ENCODE measurements around the gene ABI1. TPM values are rescaled to one million over a fixed set of nuclear protein-coding genes. Genes with fewer than 3 reads are reported as not detected.
"Not testable (repeated sequence)": the region's sequence is repeated elsewhere in the genome, so short reads cannot be mapped to it uniquely, and the experiment has no call there.

The ABI1 gene
- 67.5 TPM for total RNA-seq (ENCODE audit: unreplicated experiment)
- long read RNA-seq, transcript ABI1-205 (10 exons, 3,516 nt): major isoform, 9 of 26 reads
- long read RNA-seq, transcript ABI1-206 (11 exons, 1,446 nt): minor isoform, 5 of 26 reads
- long read RNA-seq, partial matches to known transcripts: 4 of 26 reads
- long read RNA-seq, other reads (novel, unspliced or antisense): 7 of 26 reads

DNA sequence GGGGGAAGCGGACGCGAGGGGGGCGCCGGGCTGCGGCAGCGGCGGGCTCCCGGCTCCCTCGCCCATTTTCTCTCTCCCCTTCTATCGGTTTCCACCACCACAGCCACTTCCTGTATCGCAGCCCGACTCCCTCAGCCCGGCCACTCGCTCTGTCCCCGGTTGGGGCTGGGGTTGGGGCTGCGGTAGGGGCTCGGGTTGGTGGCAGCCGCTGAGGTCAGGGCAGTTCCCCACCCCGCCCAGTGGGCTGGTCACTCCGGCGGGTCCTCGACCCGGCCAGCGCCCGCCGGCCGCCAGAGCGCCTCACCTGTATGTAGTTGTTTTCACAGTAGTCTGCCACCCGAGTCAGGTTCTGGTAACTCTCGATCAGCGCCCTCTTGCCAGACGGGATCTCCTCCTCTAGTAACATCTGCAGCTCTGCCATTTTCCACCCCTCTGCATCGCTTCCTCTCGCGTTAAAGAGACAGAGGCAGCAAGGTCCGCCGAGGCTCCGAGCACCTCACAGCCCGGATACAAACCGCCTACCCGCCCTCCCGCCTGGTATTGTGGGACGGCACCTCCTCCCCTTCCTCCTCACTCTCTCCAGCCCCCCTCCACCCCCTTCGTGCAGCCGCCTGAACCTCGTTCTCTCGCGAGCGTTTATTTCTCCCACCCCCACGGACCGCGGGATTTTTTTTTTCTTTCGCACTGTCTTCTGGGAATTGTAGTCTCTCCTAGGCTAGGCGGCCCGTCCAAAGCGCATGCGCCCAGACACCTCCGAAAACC lies at the start of gene ABI1:
Gene ABI1, minus strand, starts transcription at position 516 of the 762 bp plus-strand sequence. Its CDS starts 95 bp downstream, at position 421.
- Mint-ChIP-seq H3K4me1 (ENCODE audit: unreplicated experiment) (peaks cover 33% of the 10 kb centered on the region), H3K36me3 (ENCODE audit: low read depth, unreplicated experiment) (peaks cover 3% of the 10 kb centered on the region), H3K27me3 (ENCODE audit: unreplicated experiment) (peaks cover 5% of the 10 kb centered on the region), H3K27ac (ENCODE audit: unreplicated experiment) (peak within 1 kb of the TSS; percentile 98), H3K4me3 (ENCODE audit: unreplicated experiment) (peak within 1 kb of the TSS; percentile 100), H3K9me3 (ENCODE audit: unreplicated experiment) (no peaks in the 10 kb centered on the region)
- TF ChIP-seq CTCF (IDR thresholded peaks at IDR 0.05; ENCODE audit: unreplicated experiment): no peak
- DNase-seq (ENCODE audit: low spot score): peak; percentile 98

DNA sequence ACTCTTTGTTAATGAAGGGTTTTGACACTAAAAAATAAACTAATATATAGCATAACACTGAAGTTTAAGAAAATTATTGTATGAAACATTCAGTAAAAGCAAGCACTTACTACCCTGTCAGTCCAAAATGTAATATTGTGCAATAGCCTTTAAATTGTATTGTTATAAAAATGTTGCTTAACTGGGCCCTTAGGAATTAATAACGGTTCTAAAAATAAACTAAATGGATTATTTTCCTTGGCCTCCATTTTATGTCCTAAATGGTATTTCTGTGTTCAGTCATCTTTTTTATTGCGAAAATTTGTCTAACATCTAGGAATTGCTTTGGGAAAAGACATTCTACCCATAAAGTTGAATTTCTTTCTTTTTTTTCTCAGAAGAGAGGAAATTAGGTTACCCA lies 49.0 kb upstream of the ABI1 start:
- H3K4me3 Mint-ChIP-seq (ENCODE audit: unreplicated experiment): no peak overlapping the region

GRCh38 chr10:26905253-26905781 lies 44.6 kb upstream of the ABI1 start:
- not testable (repeated sequence) for H3K27me3 Mint-ChIP-seq (ENCODE audit: unreplicated experiment); H3K9me3 Mint-ChIP-seq (ENCODE audit: unreplicated experiment); H3K4me1 Mint-ChIP-seq (ENCODE audit: unreplicated experiment); DNase-seq (ENCODE audit: low spot score); H3K4me3 Mint-ChIP-seq (ENCODE audit: unreplicated experiment); H3K36me3 Mint-ChIP-seq (ENCODE audit: low read depth, unreplicated experiment); H3K27ac Mint-ChIP-seq (ENCODE audit: unreplicated experiment)

More for the DNA sequence above, 49.0 kb upstream of the ABI1 start:
- Mint-ChIP-seq H3K4me1 (ENCODE audit: unreplicated experiment) (no peaks in the 10 kb centered on the region), H3K27ac (ENCODE audit: unreplicated experiment) (no peak overlapping the region), H3K36me3 (ENCODE audit: low read depth, unreplicated experiment) (no peaks in the 10 kb centered on the region), H3K27me3 (ENCODE audit: unreplicated experiment) (peaks cover 2% of the 10 kb centered on the region), H3K9me3 (ENCODE audit: unreplicated experiment) (no peaks in the 10 kb centered on the region)
- DNase-seq (ENCODE audit: low spot score): no peak
- no peak for TF ChIP-seq CTCF (IDR thresholded peaks at IDR 0.05; ENCODE audit: unreplicated experiment)

DNA sequence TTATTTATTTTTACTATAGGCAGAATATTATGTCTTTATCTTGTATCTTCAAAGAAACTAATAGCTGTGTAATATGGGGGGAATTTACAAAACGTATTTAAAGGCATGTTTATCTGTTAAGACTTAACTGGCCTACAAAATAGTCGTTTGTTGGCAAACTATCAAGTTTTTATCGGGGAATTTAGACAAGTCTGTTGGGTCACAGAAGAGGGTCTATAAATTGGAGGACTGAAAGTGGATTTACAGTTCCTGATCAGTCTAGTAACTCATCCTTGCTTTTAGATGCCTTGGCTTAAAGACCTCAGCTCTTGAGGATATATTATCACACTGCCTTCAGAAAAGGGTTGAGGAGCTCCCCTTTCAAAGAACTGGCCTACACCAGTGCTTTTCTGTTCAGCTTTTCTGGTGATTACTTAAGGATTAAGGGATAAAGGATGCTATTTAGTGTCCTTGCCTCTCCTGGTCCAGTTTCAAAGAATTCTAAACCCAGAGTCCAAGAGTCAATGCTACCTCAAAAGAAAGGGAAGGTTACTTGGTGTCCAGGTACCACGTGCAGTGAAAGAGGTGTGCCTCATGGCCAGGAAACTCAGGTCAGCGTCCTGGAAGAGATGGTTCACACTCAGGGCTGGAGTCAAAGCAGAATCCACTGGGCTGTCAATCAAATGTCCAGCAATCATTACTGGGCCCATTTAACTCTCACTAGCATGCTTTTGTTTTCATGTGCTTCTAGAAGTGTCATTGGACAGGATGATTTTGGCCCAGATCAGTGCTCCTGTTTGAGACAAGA lies 42.9 kb upstream of the ABI1 start:
- no peaks in the 10 kb centered on the region for H3K36me3 Mint-ChIP-seq (ENCODE audit: low read depth, unreplicated experiment)
- peaks cover 2% of the 10 kb centered on the region for H3K27me3 Mint-ChIP-seq (ENCODE audit: unreplicated experiment)
- H3K4me1 Mint-ChIP-seq (ENCODE audit: unreplicated experiment): no peaks in the 10 kb centered on the region
- H3K27ac Mint-ChIP-seq (ENCODE audit: unreplicated experiment): no peak overlapping the region
- H3K9me3 Mint-ChIP-seq (ENCODE audit: unreplicated experiment): no peaks in the 10 kb centered on the region
- no peak for TF ChIP-seq CTCF (IDR thresholded peaks at IDR 0.05; ENCODE audit: unreplicated experiment)
- H3K4me3 Mint-ChIP-seq (ENCODE audit: unreplicated experiment): no peak overlapping the region
- no peak for DNase-seq (ENCODE audit: low spot score)

DNA sequence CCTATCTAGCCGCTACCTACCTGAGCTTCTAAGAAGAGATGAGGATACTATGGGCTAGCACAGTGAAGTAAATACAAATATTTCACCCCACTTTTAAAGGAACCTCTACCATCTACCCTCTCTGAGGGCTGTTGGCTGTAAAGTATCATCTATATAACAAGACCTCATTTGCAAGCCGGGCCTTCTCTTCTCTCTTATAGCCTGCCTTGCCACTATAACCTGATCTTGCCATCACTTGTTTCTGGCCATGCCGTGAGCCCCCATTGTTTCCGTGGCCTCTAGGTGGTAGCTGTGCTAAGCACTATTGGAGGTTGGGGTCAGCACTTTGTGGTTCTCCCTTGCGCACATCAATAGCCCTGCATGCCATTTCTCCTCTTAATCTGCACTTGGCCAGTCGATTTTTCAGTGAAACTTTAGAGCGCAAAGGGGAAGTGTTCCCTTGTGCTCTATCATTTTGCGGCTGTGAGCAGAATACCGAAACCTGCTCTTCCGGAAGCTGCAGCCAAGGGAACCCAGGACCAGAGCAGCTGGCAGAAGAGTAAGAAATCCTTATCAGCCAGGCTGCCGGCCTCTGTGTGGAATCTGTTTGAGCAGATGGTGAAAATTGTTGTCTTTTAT lies 31.7 kb upstream of the ABI1 start:
- DNase-seq (ENCODE audit: low spot score); H3K4me1 Mint-ChIP-seq (ENCODE audit: unreplicated experiment); H3K9me3 Mint-ChIP-seq (ENCODE audit: unreplicated experiment); H3K27me3 Mint-ChIP-seq (ENCODE audit: unreplicated experiment); H3K4me3 Mint-ChIP-seq (ENCODE audit: unreplicated experiment); H3K27ac Mint-ChIP-seq (ENCODE audit: unreplicated experiment); H3K36me3 Mint-ChIP-seq (ENCODE audit: low read depth, unreplicated experiment): not testable (repeated sequence)
